H1 (cell line): ENCODE data around the gene SGMS1. TPM values are rescaled to one million over a fixed set of nuclear protein-coding genes. Genes with fewer than 3 reads are reported as not detected.

Source experiments
- CTCF ChIA-PET: fragments of 300-600 bp; sonication (Branson Sonifier 250); formaldehyde crosslinking; loops from one replicate; lab custom pipeline; 2021; ENCODE audit not compliant: partially characterized antibody; lab: Charles Lee
- POLR2A ChIA-PET: fragments of 300-600 bp; sonication (Branson Sonifier 250); formaldehyde crosslinking; loops from one replicate; lab custom pipeline; 2021; ENCODE audit warnings: inconsistent platforms; ENCODE audit not compliant: partially characterized antibody; lab: Charles Lee
- DNase-seq, 2 experiments: peaks; one replicate each; pipeline versions ENCODE4 v3.0.0 to v3.0.0-alpha.2; 2010 to 2022; ENCODE audit warnings: low spot score in 2 of 2, low read depth in 1 of 2, mixed read lengths in 1 of 2
- FAIRE-seq: peaks from 2 replicates; lab custom pipeline; 2011; peaks lifted over from hg19 to GRCh38; lab: Jason Lieb, UNC
- H2AFZ ChIP-seq: 2 replicates; pipeline ENCODE4 v1.8.1; 2012; ENCODE audit warnings: low read length, inconsistent platforms
- H2AK5ac ChIP-seq: 2 replicates; pipeline ENCODE4 v1.6.1; 2013; ENCODE audit warnings: low read depth, low read length
- H2BK120ac ChIP-seq: replicated peaks from 2 replicates; pipeline ENCODE3; 2013; ENCODE audit warnings: low read depth, low read length, inconsistent platforms
- H2BK12ac ChIP-seq: 2 replicates; pipeline ENCODE4 v1.6.1; 2013; ENCODE audit warnings: low read depth, low read length
- H2BK15ac ChIP-seq: 2 replicates; pipeline ENCODE4 v1.6.1; 2013; ENCODE audit warnings: low read length
- H2BK20ac ChIP-seq: 2 replicates; pipeline ENCODE4 v1.6.1; 2013; ENCODE audit warnings: low read length
- H2BK5ac ChIP-seq: 2 replicates; pipeline ENCODE4 v1.6.1; 2013; ENCODE audit warnings: low read depth, low read length
- H3K14ac ChIP-seq: 2 replicates; pipeline ENCODE4 v1.6.1; 2013; ENCODE audit warnings: inconsistent platforms; ENCODE audit not compliant: insufficient read length
- H3K18ac ChIP-seq: 2 replicates; pipeline ENCODE4 v1.6.1; 2013; ENCODE audit warnings: low read length; ENCODE audit errors: extremely low read depth
- H3K23ac ChIP-seq: 2 replicates; pipeline ENCODE4 v1.6.1; 2013; ENCODE audit warnings: inconsistent platforms; ENCODE audit not compliant: insufficient read length
- H3K23me2 ChIP-seq: 2 replicates; pipeline ENCODE4 v1.6.1; 2013; ENCODE audit warnings: low read depth, low read length
- H3K27ac ChIP-seq: 2 replicates; pipeline ENCODE4 v1.6.1; 2011; ENCODE audit warnings: low read depth, low read length, inconsistent platforms
- H3K27me3 ChIP-seq, 4 experiments: replicated peaks in 1 of 4; 1 replicate in 1 of 4; 2 replicates in 3 of 4; pipeline versions ENCODE4 v1.6.1 to v1.8.1; 2011 to 2013; ENCODE audit warnings: low read length in 3 of 4, mild to moderate bottlenecking in 3 of 4, inconsistent platforms in 2 of 4, mixed read lengths in 2 of 4, moderate library complexity in 1 of 4; ENCODE audit not compliant: control insufficient read depth in 3 of 4, insufficient read depth in 3 of 4; ENCODE audit errors: extremely low read depth in 1 of 4
- H3K36me3 ChIP-seq, 4 experiments: 2 replicates each; pipeline versions ENCODE4 v1.6.1 to v1.8.1; 2011 to 2013; ENCODE audit warnings: mild to moderate bottlenecking in 4 of 4, low read length in 3 of 4, moderate library complexity in 2 of 4, control low read depth in 1 of 4, inconsistent platforms in 1 of 4; ENCODE audit not compliant: insufficient read depth in 4 of 4, control insufficient read depth in 2 of 4
- H3K4ac ChIP-seq: replicated peaks from 2 replicates; pipeline ENCODE3; 2013; ENCODE audit warnings: low read length, low read depth, mixed read lengths, inconsistent platforms; ENCODE audit not compliant: insufficient read length
- H3K4me1 ChIP-seq, 4 experiments: replicated peaks in 1 of 4; 1 replicate in 1 of 4; 2 replicates in 3 of 4; pipeline versions ENCODE4 v1.6.1 to v1.8.1; 2011 to 2013; ENCODE audit warnings: low read length in 3 of 4, inconsistent platforms in 2 of 4, mixed read lengths in 1 of 4; ENCODE audit not compliant: insufficient read depth in 4 of 4, control insufficient read depth in 3 of 4
- H3K4me2 ChIP-seq, 2 experiments: 2 replicates each; pipeline versions ENCODE4 v1.6.1 to v1.8.1; 2011 to 2013; ENCODE audit warnings: low read depth in 2 of 2, low read length in 2 of 2, control low read depth in 1 of 2, inconsistent platforms in 1 of 2, mild to moderate bottlenecking in 1 of 2; ENCODE audit not compliant: insufficient read depth in 1 of 2
- H3K4me3 ChIP-seq, 4 experiments: fragments of 200-600, 300-600 bp in 1 of 4; sonication (generic), shearing (Covaris generic), sonication (Bioruptor Twin) in 1 of 4; 2 replicates each; pipeline versions ENCODE4 v1.5.1 to v1.8.1; 2011 to 2016; ENCODE audit warnings: low read length in 4 of 4, low read depth in 3 of 4, control low read depth in 2 of 4, inconsistent platforms in 2 of 4, mild to moderate bottlenecking in 2 of 4, mixed read lengths in 1 of 4, moderate library complexity in 1 of 4; ENCODE audit not compliant: insufficient read depth in 2 of 4; ENCODE audit errors: extremely low read depth in 1 of 4
- H3K56ac ChIP-seq: replicated peaks from 2 replicates; pipeline ENCODE3; 2013; ENCODE audit warnings: low read depth, mild to moderate bottlenecking, mixed read lengths, low read length, inconsistent platforms; ENCODE audit not compliant: insufficient read length
- H3K79me1 ChIP-seq: 2 replicates; pipeline ENCODE4 v1.6.1; 2013; ENCODE audit warnings: low read depth, low read length, control low read depth
- H3K79me2 ChIP-seq, 2 experiments: 2 replicates each; pipeline versions ENCODE4 v1.6.1 to v1.8.1; 2012 to 2013; ENCODE audit warnings: low read length in 2 of 2, mild to moderate bottlenecking in 2 of 2, inconsistent platforms in 1 of 2; ENCODE audit not compliant: insufficient read depth in 2 of 2, control insufficient read depth in 1 of 2
- H3K9ac ChIP-seq, 4 experiments: replicated peaks in 1 of 4; 1 replicate in 1 of 4; 2 replicates in 3 of 4; pipeline versions ENCODE4 v1.6.1 to v1.8.1; 2011 to 2013; ENCODE audit warnings: low read depth in 3 of 4, low read length in 3 of 4, control low read depth in 2 of 4, mild to moderate bottlenecking in 2 of 4, moderate library complexity in 2 of 4, inconsistent platforms in 1 of 4; ENCODE audit errors: extremely low read depth in 1 of 4
- H3K9me3 ChIP-seq, 2 experiments: 2 replicates each; pipeline versions ENCODE4 v1.6.1 to v1.8.1; 2012 to 2013; ENCODE audit warnings: mild to moderate bottlenecking in 2 of 2, moderate library complexity in 2 of 2, control low read depth in 1 of 2, inconsistent platforms in 1 of 2, low read depth in 1 of 2, low read length in 1 of 2, mixed read lengths in 1 of 2; ENCODE audit not compliant: insufficient read depth in 2 of 2
- H4K20me1 ChIP-seq, 2 experiments: replicated peaks in 1 of 2; 2 replicates each; pipeline versions ENCODE3 to v1.8.1; 2011 to 2013; ENCODE audit warnings: inconsistent platforms in 2 of 2, low read length in 2 of 2, mild to moderate bottlenecking in 1 of 2; ENCODE audit not compliant: insufficient read depth in 2 of 2, control insufficient read depth in 1 of 2
- H4K5ac ChIP-seq: 2 replicates; pipeline ENCODE4 v1.6.1; 2013; ENCODE audit warnings: low read length, low read depth, mixed read lengths, inconsistent platforms; ENCODE audit not compliant: insufficient read length
- H4K8ac ChIP-seq: 2 replicates; pipeline ENCODE4 v1.8.0; 2013; ENCODE audit warnings: mild to moderate bottlenecking, moderate library complexity, low read length, inconsistent platforms; ENCODE audit not compliant: insufficient read depth; ENCODE audit errors: extremely low read depth
- H4K91ac ChIP-seq: replicated peaks from 2 replicates; pipeline ENCODE3; 2013; ENCODE audit warnings: low read length, mixed read lengths, inconsistent platforms; ENCODE audit not compliant: insufficient read length
- BRCA1 ChIP-seq: IDR thresholded peaks from 2 replicates; pipeline ENCODE4 v1.6.1; 2012; ENCODE audit warnings: low read depth, low read length, improper control_type of control experiment
- GTF2F1 ChIP-seq: IDR thresholded peaks from 2 replicates; pipeline ENCODE4 v1.6.1; 2012; ENCODE audit warnings: low read depth, low read length, improper control_type of control experiment, borderline replicate concordance
- MAX ChIP-seq: IDR thresholded peaks from 2 replicates; pipeline ENCODE4 v1.6.1; 2012; ENCODE audit warnings: inconsistent platforms
- TAF1 ChIP-seq: IDR thresholded peaks from 2 replicates; pipeline ENCODE4 v1.6.1; 2011; ENCODE audit warnings: mild to moderate bottlenecking, low read depth, low read length
- TBP ChIP-seq: IDR thresholded peaks from 2 replicates; pipeline ENCODE4 v1.6.1; 2011; ENCODE audit warnings: low read depth, low read length, improper control_type of control experiment
- WGBS, 2 experiments: shearing (Covaris generic) in 1 of 2; methylation state at CpG; one replicate each; pipeline versions ENCODE4 v1.1.6 to v1.1.7; 2013 to 2015; ENCODE audit warnings: low lambda C conversion rate in 2 of 2, mixed read lengths in 2 of 2, inconsistent platforms in 1 of 2, low coverage in 1 of 2, missing lambda C conversion rate in 1 of 2; ENCODE audit not compliant: insufficient replicate concordance in 2 of 2, insufficient coverage in 1 of 2, insufficient read length in 1 of 2; ENCODE audit errors: extremely low coverage in 1 of 2, missing lambda C conversion rate in 1 of 2; 5-methylcytosine and 5-hydroxymethylcytosine counted together
- polyA plus RNA-seq, 7 experiments: library from polyadenylated mRNA; depleted of rRNA in 3 of 7; stranded (reverse) in 5 of 7; unstranded in 2 of 7; fragments of >200 nt in 5 of 7; fragments of 200-250 nt in 2 of 7; gene quantifications; 1 replicate in 5 of 7; 2 replicates in 1 of 7; 4 replicates in 1 of 7; pipeline versions ENCODE4 v1.2.1 to v1.2.3, GENCODE V29; 2011 to 2013; ENCODE audit warnings: missing spikeins in 2 of 7, mixed read lengths in 2 of 7
- total RNA-seq: library from RNA; stranded (reverse); fragmentation: NEBNext Ultra II Directional; extraction: Animal tissue kit (Norgen Biotek cat#: 25700); gene quantifications from 2 replicates; pipeline ENCODE4 v1.2.1, GENCODE V29; 2021

The SGMS1 gene
- total and polyA plus RNA-seq, 2 of the 8 experiments (the other 6 are each of a cell fraction or from before 2014, with no cell fraction given): 6.0 to 15.6 TPM

GRCh38 chr10:50437248-50437647 lies 186.5 kb downstream of the SGMS1 start:
- no peak overlapping the region for H2BK12ac ChIP-seq
- H2AFZ ChIP-seq: no peak overlapping the region
- no peak overlapping the region for H3K27ac ChIP-seq
- ChIA-PET POLR2A (no interaction called here), CTCF (interaction anchor here (1.4 kb wide), 1 partner anchor 19 kb away, joined by 4 read pairs; no protein-coding TSS in a partner anchor)
- H3K4me1 ChIP-seq: no peaks in the 10 kb centered on the region; a peak in 1 of 7 replicates
- H4K91ac ChIP-seq: no peak overlapping the region
- no peak overlapping the region for H2BK120ac ChIP-seq
- peaks cover 0 to 2% of the 10 kb centered on the region in 2 experiments for H4K20me1 ChIP-seq
- H3K79me1 ChIP-seq: no peaks in the 10 kb centered on the region
- no peak overlapping the region for H2BK5ac ChIP-seq
- H3K36me3 ChIP-seq: no peaks in the 10 kb centered on the region
- FAIRE-seq (no peak), DNase-seq (no peak)
- 92% methylated on average over 1 of the region's 1 CpG; no CpG with 5 or more reads in 1 of the 2 experiments for WGBS, 2 experiments
- H4K8ac ChIP-seq: no peak overlapping the region
- H3K23ac ChIP-seq: no peak overlapping the region
- no peaks in the 10 kb centered on the region for H3K27me3 ChIP-seq
- no peak overlapping the region for H3K4ac ChIP-seq
- no peaks in the 10 kb centered on the region for H3K23me2 ChIP-seq
- H2AK5ac ChIP-seq: no peak overlapping the region
- H3K4me2 ChIP-seq: no peak overlapping the region
- H3K9me3 ChIP-seq: no peaks in the 10 kb centered on the region
- TF ChIP-seq BRCA1: no peak
- TF ChIP-seq MAX: no peak
- no peak for TF ChIP-seq TAF1
- no peak for TF ChIP-seq GTF2F1
- no peak for TF ChIP-seq TBP
- H3K18ac ChIP-seq: no peak overlapping the region
- H2BK15ac ChIP-seq: no peak overlapping the region
- no peak overlapping the region for H3K9ac ChIP-seq
- H3K56ac ChIP-seq: no peak overlapping the region
- no peak overlapping the region for H4K5ac ChIP-seq
- 0 out of 4 replicates have a peak, but pooled peaks cover 0 to 2% of the 10 kb centered on the region in 2 experiments for H3K79me2 ChIP-seq
- H2BK20ac ChIP-seq: no peak overlapping the region
- H3K4me3 ChIP-seq: no peak overlapping the region
- H3K14ac ChIP-seq: no peak overlapping the region
